H9 (cell line): ENCODE measurements around the gene DRD4. TPM values are rescaled to one million over a fixed set of nuclear protein-coding genes. Genes with fewer than 3 reads are reported as not detected.

Source experiments
- DNase-seq: peaks from one replicate; pipeline ENCODE4 v3.0.0-alpha.2; 2017
- H2AFZ ChIP-seq: one replicate; pipeline ENCODE4 v1.6.1; 2013; ENCODE audit warnings: mild to moderate bottlenecking, low read length, control low read depth, moderate library complexity
- H2AK5ac ChIP-seq: 2 replicates; pipeline ENCODE4 v1.6.1; 2013; ENCODE audit warnings: low read length, control low read depth, mixed read lengths; ENCODE audit not compliant: insufficient read length
- H2BK120ac ChIP-seq: one replicate; pipeline ENCODE4 v1.6.1; 2013; ENCODE audit warnings: low read depth, mild to moderate bottlenecking, low read length, control low read depth, inconsistent platforms; ENCODE audit not compliant: poor library complexity, severe bottlenecking
- H2BK12ac ChIP-seq: 2 replicates; pipeline ENCODE4 v1.6.1; 2013; ENCODE audit warnings: low read length, control low read depth, mixed read lengths, low read depth; ENCODE audit not compliant: insufficient read length
- H2BK15ac ChIP-seq: 2 replicates; pipeline ENCODE4 v1.6.1; 2013; ENCODE audit warnings: low read depth, low read length, control low read depth
- H2BK20ac ChIP-seq: one replicate; pipeline ENCODE4 v1.6.1; 2013; ENCODE audit warnings: low read depth, mild to moderate bottlenecking, low read length, control low read depth, inconsistent platforms; ENCODE audit not compliant: poor library complexity, severe bottlenecking
- H2BK5ac ChIP-seq: 2 replicates; pipeline ENCODE4 v1.6.1; 2013; ENCODE audit warnings: low read length, control low read depth, mixed read lengths; ENCODE audit not compliant: insufficient read length
- H3K14ac ChIP-seq: 2 replicates; pipeline ENCODE4 v1.6.1; 2013; ENCODE audit warnings: low read length, control low read depth; ENCODE audit not compliant: insufficient read depth
- H3K18ac ChIP-seq: 2 replicates; pipeline ENCODE4 v1.6.1; 2013; ENCODE audit warnings: low read depth, mild to moderate bottlenecking, mixed read lengths, low read length, control low read depth; ENCODE audit not compliant: insufficient read length
- H3K23ac ChIP-seq: 2 replicates; pipeline ENCODE4 v1.6.1; 2013; ENCODE audit warnings: low read length, control low read depth, mixed read lengths, low read depth; ENCODE audit not compliant: insufficient read length
- H3K23me2 ChIP-seq: 2 replicates; pipeline ENCODE4 v1.6.1; 2013; ENCODE audit warnings: low read depth, mild to moderate bottlenecking, mixed read lengths, low read length, control low read depth; ENCODE audit not compliant: insufficient read length, poor library complexity, severe bottlenecking
- H3K27ac ChIP-seq: 2 replicates; pipeline ENCODE4 v1.5.1; 2013; ENCODE audit warnings: low read length, control low read depth, mixed read lengths, low read depth; ENCODE audit not compliant: insufficient read length
- H3K27me3 ChIP-seq: 2 replicates; pipeline ENCODE4 v1.6.1; 2013; ENCODE audit warnings: low read length, control low read depth, inconsistent platforms; ENCODE audit not compliant: insufficient read depth
- H3K4ac ChIP-seq: 2 replicates; pipeline ENCODE4 v1.6.1; 2013; ENCODE audit warnings: low read depth, mild to moderate bottlenecking, control low read depth, inconsistent platforms, low read length, moderate library complexity
- H3K4me1 ChIP-seq: 2 replicates; pipeline ENCODE4 v1.6.1; 2013; ENCODE audit warnings: low read length, control low read depth, inconsistent platforms; ENCODE audit not compliant: insufficient read depth
- H3K4me2 ChIP-seq: 2 replicates; pipeline ENCODE4 v1.6.1; 2013; ENCODE audit warnings: low read length, control low read depth, mixed read lengths; ENCODE audit not compliant: insufficient read length, insufficient read depth
- H3K56ac ChIP-seq: 2 replicates; pipeline ENCODE4 v1.6.1; 2013; ENCODE audit warnings: low read depth, mild to moderate bottlenecking, mixed read lengths, low read length, control low read depth; ENCODE audit not compliant: insufficient read length
- H3K79me1 ChIP-seq: 2 replicates; pipeline ENCODE4 v1.6.1; 2013; ENCODE audit warnings: low read depth, mild to moderate bottlenecking, moderate library complexity, low read length, control low read depth, inconsistent platforms; ENCODE audit not compliant: insufficient read depth, poor library complexity, severe bottlenecking
- H3K79me2 ChIP-seq: 2 replicates; pipeline ENCODE4 v1.6.1; 2013; ENCODE audit warnings: low read length, control low read depth, inconsistent platforms; ENCODE audit not compliant: insufficient read depth
- H3K9ac ChIP-seq: 2 replicates; pipeline ENCODE4 v1.6.1; 2013; ENCODE audit warnings: low read length, control low read depth, mixed read lengths; ENCODE audit not compliant: insufficient read length; ENCODE audit errors: extremely low read depth
- H3K9me3 ChIP-seq: one replicate; pipeline ENCODE4 v1.6.1; 2013; ENCODE audit warnings: low read depth, low read length, inconsistent platforms; ENCODE audit not compliant: control insufficient read depth
- H3T11ph ChIP-seq: one replicate; pipeline ENCODE4 v1.6.1; 2013; ENCODE audit warnings: mild to moderate bottlenecking, low read length, control low read depth, inconsistent platforms
- H4K20me1 ChIP-seq: one replicate; pipeline ENCODE4 v1.6.1; 2013; ENCODE audit not compliant: control insufficient read depth, insufficient read length, insufficient read depth
- H4K5ac ChIP-seq: 2 replicates; pipeline ENCODE4 v1.6.1; 2013; ENCODE audit warnings: low read depth, mild to moderate bottlenecking, mixed read lengths, low read length, control low read depth; ENCODE audit not compliant: insufficient read length
- H4K8ac ChIP-seq: replicated peaks from 2 replicates; pipeline ENCODE4 v1.6.1; 2013; ENCODE audit warnings: low read length, control low read depth, mixed read lengths, low read depth; ENCODE audit not compliant: insufficient read length
- H4K91ac ChIP-seq: 2 replicates; pipeline ENCODE4 v1.6.1; 2013; ENCODE audit warnings: low read depth, mild to moderate bottlenecking, moderate library complexity, mixed read lengths, low read length, control low read depth; ENCODE audit not compliant: insufficient read length
- H3K27ac Mint-ChIP-seq, 3 experiments: 2 replicates in 2 of 3; 3 replicates in 1 of 3; pipeline ENCODE4 v1.8.0; 2020 to 2021; ENCODE audit warnings: mixed read lengths in 3 of 3, mild to moderate bottlenecking in 1 of 3, moderate library complexity in 1 of 3
- H3K27me3 Mint-ChIP-seq: 2 replicates; pipeline ENCODE4 v1.8.0; 2021; ENCODE audit warnings: low read depth, mild to moderate bottlenecking, moderate library complexity, mixed read lengths
- H3K36me3 Mint-ChIP-seq, 3 experiments: 2 replicates in 2 of 3; 3 replicates in 1 of 3; pipeline ENCODE4 v1.8.0; 2020 to 2021; ENCODE audit warnings: low read depth in 3 of 3, mixed read lengths in 3 of 3; ENCODE audit not compliant: insufficient read depth in 1 of 3
- H3K4me1 Mint-ChIP-seq, 2 experiments: 2 replicates each; pipeline ENCODE4 v1.8.0; 2020; ENCODE audit warnings: mixed read lengths in 2 of 2
- H3K4me3 Mint-ChIP-seq, 2 experiments: 2 replicates in 1 of 2; 3 replicates in 1 of 2; pipeline ENCODE4 v1.8.0; 2020 to 2021; ENCODE audit warnings: mild to moderate bottlenecking in 2 of 2, mixed read lengths in 2 of 2, moderate library complexity in 1 of 2
- H3K9me3 Mint-ChIP-seq, 2 experiments: 2 replicates in 1 of 2; 3 replicates in 1 of 2; pipeline ENCODE4 v1.8.0; 2020; ENCODE audit warnings: mild to moderate bottlenecking in 2 of 2, mixed read lengths in 2 of 2, moderate library complexity in 1 of 2
- WGBS: extraction: QIAGEN DNeasy Blood & Tissue Kit; methylation state at CpG from one replicate; pipeline ENCODE4 v1.1.7; 2013; ENCODE audit warnings: missing lambda C conversion rate, low lambda C conversion rate, mixed read lengths; ENCODE audit not compliant: insufficient read length; ENCODE audit errors: extremely low coverage; 5-methylcytosine and 5-hydroxymethylcytosine counted together
- total RNA-seq: library from RNA; stranded (reverse); gene quantifications from 2 replicates; pipeline ENCODE4 v1.2.1, GENCODE V29; 2021
- TF ChIP-seq, protein P1 (sequence below): fragments of 200-600 bp; sonication (generic); conservative IDR thresholded peaks from 3 replicates; pipeline ENCODE4 v1.8.0; 2021; ENCODE audit warnings: antibody characterized with exemption, mild to moderate bottlenecking

The DRD4 gene
- total RNA-seq, 1 experiment from 2014 or later = 6.8 TPM

- no peak overlapping the region for H3K27ac ChIP-seq
Observed at GRCh38 chr11:680476-680875, 43.4 kb downstream of the DRD4 start.

More at GRCh38 chr11:680476-680875, 43.4 kb downstream of the DRD4 start:
- H3K56ac ChIP-seq = no peak overlapping the region
- Mint-ChIP-seq H3K27me3 (no peaks in the 10 kb centered on the region), H3K4me3 (no peak overlapping the region), H3K27ac (peak overlapping the region; percentile 48 to 83 (median 72); a peak in 5 of 7 replicates), H3K36me3 (peaks cover 58 to 83% (median 78%) of the 10 kb centered on the region in 3 experiments), H3K4me1 (peaks cover 21 to 25% of the 10 kb centered on the region in 2 experiments), H3K9me3 (no peaks in the 10 kb centered on the region)
- H3K23ac ChIP-seq = no peak overlapping the region
- H3K4me2 ChIP-seq = no peak overlapping the region
- no peak overlapping the region for H2BK20ac ChIP-seq
- no peak overlapping the region for H2BK12ac ChIP-seq
- no CpG with 5 or more reads among the region's 19 CpGs for WGBS
- no peaks in the 10 kb centered on the region for H3K79me2 ChIP-seq
- no peaks in the 10 kb centered on the region for H4K20me1 ChIP-seq
- no peak overlapping the region for H4K5ac ChIP-seq
- H3K9me3 ChIP-seq = no peaks in the 10 kb centered on the region
- H3K14ac ChIP-seq = no peak overlapping the region
- no peak overlapping the region for H4K8ac ChIP-seq
- TF ChIP-seq, protein P1, sequence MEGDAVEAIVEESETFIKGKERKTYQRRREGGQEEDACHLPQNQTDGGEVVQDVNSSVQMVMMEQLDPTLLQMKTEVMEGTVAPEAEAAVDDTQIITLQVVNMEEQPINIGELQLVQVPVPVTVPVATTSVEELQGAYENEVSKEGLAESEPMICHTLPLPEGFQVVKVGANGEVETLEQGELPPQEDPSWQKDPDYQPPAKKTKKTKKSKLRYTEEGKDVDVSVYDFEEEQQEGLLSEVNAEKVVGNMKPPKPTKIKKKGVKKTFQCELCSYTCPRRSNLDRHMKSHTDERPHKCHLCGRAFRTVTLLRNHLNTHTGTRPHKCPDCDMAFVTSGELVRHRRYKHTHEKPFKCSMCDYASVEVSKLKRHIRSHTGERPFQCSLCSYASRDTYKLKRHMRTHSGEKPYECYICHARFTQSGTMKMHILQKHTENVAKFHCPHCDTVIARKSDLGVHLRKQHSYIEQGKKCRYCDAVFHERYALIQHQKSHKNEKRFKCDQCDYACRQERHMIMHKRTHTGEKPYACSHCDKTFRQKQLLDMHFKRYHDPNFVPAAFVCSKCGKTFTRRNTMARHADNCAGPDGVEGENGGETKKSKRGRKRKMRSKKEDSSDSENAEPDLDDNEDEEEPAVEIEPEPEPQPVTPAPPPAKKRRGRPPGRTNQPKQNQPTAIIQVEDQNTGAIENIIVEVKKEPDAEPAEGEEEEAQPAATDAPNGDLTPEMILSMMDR = no peak
- no peak overlapping the region for H2BK5ac ChIP-seq
- no peaks in the 10 kb centered on the region for H3K27me3 ChIP-seq
- no peak overlapping the region for H3K18ac ChIP-seq
- no peak overlapping the region for H3K9ac ChIP-seq
- no peak overlapping the region for H3T11ph ChIP-seq
- peaks cover 3% of the 10 kb centered on the region for H3K79me1 ChIP-seq
- no peak overlapping the region for H2AK5ac ChIP-seq
- H3K4me1 ChIP-seq = no peaks in the 10 kb centered on the region
- H3K23me2 ChIP-seq = no peaks in the 10 kb centered on the region
- H2AFZ ChIP-seq = no peak overlapping the region
- no peak overlapping the region for H2BK15ac ChIP-seq
- no peak overlapping the region for H4K91ac ChIP-seq
- no peak overlapping the region for H2BK120ac ChIP-seq
- no peak for DNase-seq
- H3K4ac ChIP-seq = no peak overlapping the region
